ENCODE measurements around the gene ADRA2A.

- TF ChIP-seq CTCF (IDR thresholded peaks at IDR 0.05; ENCODE audit: insufficient read depth, low read length) (no peak), POLR2AphosphoS5 (IDR thresholded peaks at IDR 0.05; ENCODE audit: low read depth) (no peak), REST (IDR thresholded peaks at IDR 0.05; ENCODE audit: insufficient replicate concordance, low read depth) (no peak), GABPA (IDR thresholded peaks at IDR 0.05; ENCODE audit: low read depth) (no peak), SPI1 (IDR thresholded peaks at IDR 0.05; ENCODE audit: borderline replicate concordance, low read depth) (no peak)
Observed at GRCh38 chr10:111035542-111035941, 41.3 kb upstream of the ADRA2A start.
